HG03060 (cell line): ENCODE data around the gene SIRPG.

Source experiments
- ATAC-seq: cut with Tn5 transposase; IDR thresholded peaks from one replicate; pipeline ENCODE4 v1.9.1; 2021; ENCODE audit warnings: low read depth, moderate number of reproducible peaks; ENCODE audit not compliant: unreplicated experiment

SIRPG gene

DNA sequence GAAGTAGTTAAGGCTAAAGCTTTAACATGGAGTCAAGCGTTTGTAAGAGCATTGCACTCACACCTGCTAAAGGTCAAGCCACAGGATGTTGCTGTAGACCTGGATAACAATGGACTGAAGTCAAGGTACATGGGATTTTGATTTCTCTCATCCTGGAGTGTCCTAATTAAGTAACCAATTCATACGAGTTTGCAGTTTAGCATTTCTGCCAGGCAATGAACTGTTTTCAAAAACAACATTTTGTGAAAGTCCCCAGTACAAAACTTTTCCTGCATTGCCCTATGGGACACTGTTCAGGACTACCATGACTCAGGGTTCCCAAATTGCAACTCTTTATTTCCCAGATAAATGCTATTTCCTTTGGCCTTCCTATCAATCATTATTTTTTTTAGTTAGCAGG lies 20.4 kb downstream of the SIRPG start:
- ATAC-seq, result no peak

- no peak for ATAC-seq
Measured at GRCh38 chr20:1636621-1637020, 21.0 kb downstream of the SIRPG start.

GRCh38 chr20:1635291-1635979 lies 22.1 kb downstream of the SIRPG start:
- no peak for ATAC-seq

- ATAC-seq, result no peak
Measured at GRCh38 chr20:1633535-1633934, 24.0 kb downstream of the SIRPG start.

- ATAC-seq, result no peak
Measured at GRCh38 chr20:1632178-1632577, 25.4 kb downstream of the SIRPG start.

DNA sequence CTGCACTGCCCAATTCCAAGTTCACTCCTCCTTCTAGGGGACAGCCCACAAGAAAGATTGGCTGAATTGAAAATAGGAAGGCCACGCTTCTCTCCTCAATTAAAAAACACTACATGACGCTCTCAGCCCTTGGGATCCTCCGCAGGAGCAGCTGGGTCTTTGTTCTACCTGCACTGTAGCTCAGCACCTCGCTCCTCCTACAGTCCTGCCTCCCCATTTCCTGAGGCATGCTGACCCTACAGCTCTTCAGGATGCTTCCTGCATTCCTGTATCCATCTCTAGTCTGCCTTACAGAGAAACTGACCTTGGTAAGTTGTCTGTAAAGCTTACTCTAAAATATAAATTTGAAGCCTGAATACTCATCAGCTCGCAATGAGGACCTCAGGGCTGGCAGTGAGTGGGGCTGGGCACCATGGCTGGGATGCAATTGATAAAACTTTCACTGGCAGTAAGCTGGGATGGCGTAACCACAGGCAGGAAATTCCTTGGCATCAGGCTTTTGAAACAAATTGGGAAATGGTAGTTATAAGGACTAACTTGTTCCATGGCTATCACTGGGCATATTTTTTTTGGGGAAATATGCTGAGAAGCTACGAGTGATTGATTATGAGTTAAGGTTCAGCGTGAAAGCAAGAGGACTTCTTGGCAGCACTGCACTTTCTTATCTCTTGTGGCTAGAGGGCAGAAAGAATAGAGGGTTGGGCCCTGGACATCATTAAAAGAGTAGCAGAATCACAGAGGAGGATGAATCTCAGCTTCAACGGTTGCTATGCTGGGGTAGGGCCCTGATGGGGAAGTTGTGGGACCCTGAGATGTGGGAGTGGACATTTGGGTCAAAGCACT lies 26.0 kb downstream of the SIRPG start:
- ATAC-seq, result no peak

DNA sequence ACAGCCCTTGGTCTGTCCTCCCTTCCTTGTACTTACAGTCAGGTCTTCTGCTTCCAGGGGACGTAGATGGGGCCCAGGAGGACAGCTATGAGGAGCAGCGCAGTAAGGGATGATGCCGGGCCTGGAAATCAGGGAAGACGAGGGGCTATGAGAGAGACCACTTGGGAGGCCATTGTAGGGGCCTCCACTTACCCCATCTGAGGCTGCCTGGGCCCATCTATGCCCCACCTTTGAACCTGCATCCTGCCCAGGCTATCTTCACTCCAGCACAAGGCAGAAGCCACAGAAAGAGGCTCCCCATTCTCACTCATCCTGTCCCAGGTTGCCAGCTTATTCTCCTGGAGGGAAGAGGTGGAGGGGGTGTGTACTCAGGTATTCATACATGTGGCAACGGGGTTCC lies 27.4 kb downstream of the SIRPG start:
- ATAC-seq, result no peak

GRCh38 chr20:1629321-1629720 lies 28.3 kb downstream of the SIRPG start:
- no peak for ATAC-seq

DNA sequence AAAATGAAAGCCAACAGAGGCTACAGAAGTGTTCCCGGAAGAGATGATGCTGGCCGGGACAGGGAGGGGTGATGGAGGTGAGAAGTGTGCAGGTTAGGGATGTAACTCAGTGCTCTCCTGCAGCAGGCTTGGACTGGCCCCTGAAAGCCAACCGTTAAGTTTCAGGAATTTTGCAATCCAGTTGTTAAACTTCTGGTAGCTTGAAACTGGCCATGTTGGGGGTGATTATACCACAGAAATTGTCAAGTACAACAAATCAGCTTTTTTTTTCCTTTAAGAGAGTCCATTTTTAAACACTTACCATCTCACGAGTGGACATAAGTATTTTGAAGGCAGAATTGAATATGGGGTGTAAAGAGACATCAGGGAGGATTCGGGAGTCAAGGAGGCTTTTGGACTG lies 29.0 kb downstream of the SIRPG start:
- ATAC-seq, result no peak

DNA sequence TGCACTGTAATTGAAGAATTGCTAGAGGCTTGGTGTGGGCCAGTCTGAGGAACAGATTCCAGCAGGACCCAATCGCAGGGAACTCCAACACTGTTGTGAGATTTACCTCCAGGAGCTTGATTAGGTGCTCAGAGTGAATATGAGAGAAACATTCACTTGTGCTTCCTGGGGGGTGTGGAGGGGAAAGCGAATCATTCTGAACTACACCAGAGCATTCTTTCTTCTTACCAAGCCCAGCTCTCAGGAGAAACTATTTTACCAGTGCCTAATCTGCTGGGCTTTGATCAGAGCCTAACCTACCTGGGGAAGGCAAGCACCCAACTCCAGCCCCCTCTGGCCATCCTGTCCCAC lies 30.4 kb downstream of the SIRPG start:
- no peak for ATAC-seq

DNA sequence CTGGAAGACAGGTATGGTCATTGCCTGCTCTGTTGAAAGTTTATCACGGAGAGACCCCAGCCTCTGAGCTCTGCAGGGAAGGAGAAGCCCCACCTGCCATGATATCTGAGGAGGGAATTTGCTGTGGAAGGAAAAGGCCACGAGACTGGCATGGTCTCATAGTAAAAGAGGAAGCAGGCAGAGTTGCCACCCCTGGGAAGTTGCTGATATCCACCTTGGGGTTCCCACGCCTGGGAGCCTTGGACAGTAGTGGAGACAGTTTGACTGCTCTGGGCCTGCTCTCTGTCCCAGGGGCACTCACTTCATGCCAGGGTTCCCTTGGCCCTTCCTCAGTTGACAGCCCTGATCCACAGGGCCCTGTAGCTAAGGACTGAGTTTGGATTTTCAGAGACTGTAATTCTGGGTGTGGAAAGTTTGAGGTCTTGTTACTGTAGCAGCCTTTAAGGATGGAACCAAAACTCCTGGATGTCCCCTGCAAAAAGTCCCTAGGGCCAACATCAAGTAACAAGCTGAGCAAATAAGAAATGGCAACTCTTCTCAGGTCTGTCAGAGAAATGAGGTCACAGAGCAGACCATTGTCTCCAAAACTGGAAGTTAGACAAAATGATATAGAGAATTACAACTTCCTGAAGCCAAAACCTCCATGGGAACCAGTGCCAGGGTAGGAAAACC lies 30.9 kb downstream of the SIRPG start:
- ATAC-seq, result no peak

GRCh38 chr20:1625083-1625690 lies 32.4 kb downstream of the SIRPG start:
- no peak for ATAC-seq

DNA sequence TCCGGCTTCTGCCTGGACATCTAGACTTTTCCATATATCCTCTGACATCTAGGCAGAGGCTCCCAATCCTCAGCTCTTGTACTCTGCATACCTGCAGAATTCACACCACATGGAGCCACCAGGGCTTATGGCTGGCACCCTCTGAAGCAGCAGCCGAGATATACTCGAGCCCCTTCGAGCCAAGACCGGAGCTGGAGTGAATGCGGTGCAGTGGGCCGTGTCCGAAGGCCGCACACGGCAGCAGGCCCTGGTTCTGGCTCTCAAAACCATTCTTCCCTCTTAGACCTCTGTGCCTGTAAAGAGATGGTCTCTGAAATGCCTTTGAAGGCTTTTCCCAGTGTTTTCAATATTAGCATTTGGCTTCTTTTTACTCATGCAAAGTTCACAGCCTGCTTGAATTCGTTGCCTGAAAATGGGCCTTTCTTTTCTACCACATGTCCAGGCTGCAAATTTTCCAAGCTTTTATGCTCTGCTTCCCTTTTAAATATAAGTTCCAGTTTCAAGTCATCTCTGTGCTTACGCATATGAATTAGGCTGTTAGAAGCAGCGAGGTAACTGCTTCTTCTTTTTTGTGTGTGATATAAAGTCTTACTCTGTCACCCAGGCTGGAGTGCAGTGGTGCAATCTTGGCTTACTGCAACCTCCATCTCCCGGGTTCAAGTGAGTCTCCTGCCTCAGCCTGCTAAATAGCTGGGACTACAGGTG lies 33.9 kb downstream of the SIRPG start:
- no peak for ATAC-seq

- ATAC-seq, result no peak
Measured at GRCh38 chr20:1622450-1622849, 35.1 kb downstream of the SIRPG start.

DNA sequence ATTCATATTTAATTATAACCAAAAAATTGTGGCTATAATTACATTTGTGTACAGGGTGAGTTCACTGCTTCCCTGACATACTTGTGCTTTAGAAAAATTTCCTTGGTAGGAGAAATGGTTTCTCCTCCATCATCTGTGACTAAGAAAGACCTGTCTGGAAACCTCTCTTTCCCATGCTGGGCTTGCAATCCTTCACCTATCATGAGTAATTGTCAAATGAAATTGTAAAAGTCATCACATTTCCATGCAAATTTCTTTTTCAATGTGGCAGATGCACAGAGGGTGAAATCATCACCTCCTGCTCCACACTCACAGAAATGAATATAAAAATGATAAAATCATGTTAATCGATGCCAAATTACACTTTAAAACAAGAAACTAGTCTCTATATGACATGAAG lies 36.3 kb downstream of the SIRPG start:
- no peak for ATAC-seq

DNA sequence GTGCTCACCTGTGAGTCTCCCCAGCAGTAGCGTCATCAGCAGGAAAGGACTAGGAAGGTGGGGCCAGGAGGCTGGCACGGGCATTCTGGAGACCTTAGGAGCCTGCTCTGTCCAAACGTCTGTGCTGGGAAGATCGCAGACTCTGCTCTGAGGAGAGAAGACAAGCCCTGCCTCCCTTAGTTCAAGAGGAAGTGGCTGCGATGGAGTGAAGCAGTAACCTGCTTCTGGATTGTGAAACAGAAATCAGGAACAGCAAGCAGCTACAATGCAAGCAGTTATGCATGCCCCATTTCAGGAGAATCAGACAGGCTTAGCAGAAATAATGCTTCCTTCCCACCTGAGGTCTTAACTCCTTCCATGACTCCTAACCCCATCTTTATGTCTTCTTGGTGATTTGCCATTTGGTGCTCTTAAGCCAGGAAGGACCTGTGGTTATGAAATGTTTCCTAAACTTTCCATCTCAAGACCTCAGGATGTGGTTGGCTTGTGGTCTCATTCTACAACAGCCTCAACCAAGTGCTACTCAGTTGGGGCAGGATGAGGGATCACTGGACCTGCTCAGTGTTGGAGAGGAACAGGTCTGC lies 37.6 kb downstream of the SIRPG start, which contains the start of gene SIRPB1:
Gene SIRPB1, minus strand, starts transcription at position 149 of the 584 bp plus-strand sequence. Its CDS starts 65 bp downstream, at position 84.
- no peak for ATAC-seq

DNA sequence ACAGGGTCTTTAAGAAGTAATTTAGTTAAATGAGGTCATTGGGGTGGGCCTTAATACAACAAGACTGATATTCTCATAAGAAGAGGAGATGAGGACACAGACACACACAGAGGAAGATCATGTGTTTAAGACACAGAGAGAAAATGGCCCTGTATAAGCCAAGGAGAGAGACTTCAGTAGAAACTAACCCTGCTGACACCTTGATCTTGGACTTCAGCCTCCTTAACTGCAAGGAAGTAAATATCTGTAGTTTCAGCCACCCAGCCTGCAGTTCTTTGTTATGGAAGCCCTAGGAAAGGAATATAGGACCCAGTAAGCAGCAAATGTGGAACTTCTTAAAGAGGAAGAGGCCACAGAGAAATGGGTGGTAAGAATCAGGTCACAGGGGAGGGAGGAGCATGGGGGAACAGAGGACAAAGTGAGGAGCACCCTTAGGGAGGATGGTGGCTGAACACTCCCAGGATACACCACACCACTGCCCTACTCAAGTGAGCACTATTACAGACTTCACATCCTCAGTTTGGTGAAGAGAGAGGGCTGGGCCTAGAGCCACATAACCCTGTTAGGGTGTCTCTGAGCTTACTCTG lies 38.5 kb downstream of the SIRPG start:
- ATAC-seq, result no peak

DNA sequence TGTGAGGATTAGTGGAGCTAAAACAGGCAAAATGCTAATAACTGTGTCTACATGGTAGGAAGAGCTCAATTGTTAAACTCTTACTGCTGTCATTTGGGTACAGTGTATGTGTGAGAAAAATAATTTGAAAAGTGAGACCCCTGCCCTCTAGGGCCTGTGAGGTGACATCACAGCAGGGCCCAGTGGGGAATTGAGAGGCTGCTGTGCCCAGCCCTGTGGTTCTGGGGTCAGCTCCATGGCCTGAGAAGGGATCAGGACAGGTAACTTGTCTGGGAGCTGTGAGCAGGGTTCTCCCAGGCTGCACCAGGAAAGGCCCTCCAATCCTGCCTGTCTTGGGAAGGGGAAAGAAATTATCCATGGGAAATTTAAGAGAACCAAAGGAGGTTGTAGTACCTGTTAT lies 39.1 kb downstream of the SIRPG start:
- no peak for ATAC-seq

GRCh38 chr20:1616858-1617434 lies 40.6 kb downstream of the SIRPG start:
- ATAC-seq, result no peak
